B cell (primary cell): ENCODE measurements around the gene ARL6IP4. TPM values are rescaled to one million over a fixed set of nuclear protein-coding genes. Genes with fewer than 3 reads are reported as not detected.
A peak's percentile ranks its signal among the peaks of the same experiment; 100 is the strongest.

Experiments
- ATAC-seq: fragments of 200-7000 bp; cut with Tn5 transposase; one replicate; pipeline ENCODE4 v1.10.0; 2021; ENCODE audit warnings: low read depth, mild to moderate bottlenecking, moderate number of reproducible peaks, moderate library complexity
- CTCF ChIA-PET: fragments of 350-600 bp; sonication (Branson Sonifier 250); formaldehyde crosslinking; loops from one replicate; lab custom pipeline; 2021; ENCODE audit warnings: antibody characterized with exemption, inconsistent platforms; lab: Charles Lee
- POLR2A ChIA-PET: fragments of 350-600 bp; sonication (Branson Sonifier 250); formaldehyde crosslinking; loops from one replicate; lab custom pipeline; 2021; ENCODE audit warnings: antibody characterized with exemption; lab: Charles Lee
- DNase-seq: peaks from one replicate; pipeline ENCODE4 v3.0.0; 2013
- H2AFZ ChIP-seq: 2 replicates; pipeline ENCODE4 v1.6.1; 2012; ENCODE audit warnings: mild to moderate bottlenecking, low read depth, low read length; ENCODE audit not compliant: insufficient read depth, poor library complexity, severe bottlenecking
- H3K27ac ChIP-seq, 2 donors: 1 replicate in 1 of 2; 2 replicates in 1 of 2; pipeline ENCODE4 v1.5.1; 2012 to 2013; ENCODE audit warnings: low read length in 2 of 2, mild to moderate bottlenecking in 2 of 2, moderate library complexity in 1 of 2
- H3K27me3 ChIP-seq, 4 experiments: fragments of 200-600 bp in 1 of 4; sonication (generic) in 1 of 4; replicated peaks in 1 of 4; 1 replicate in 2 of 4; 2 replicates in 2 of 4; pipeline versions ENCODE4 v1.6.1 to v1.7.0; 2013 to 2016; ENCODE audit warnings: low read length in 3 of 4, mild to moderate bottlenecking in 2 of 4, mixed read lengths in 1 of 4, moderate library complexity in 1 of 4; ENCODE audit not compliant: insufficient read depth in 4 of 4, control insufficient read depth in 3 of 4; ENCODE audit errors: control extremely low read depth in 1 of 4
- H3K36me3 ChIP-seq, 2 experiments: replicated peaks in 1 of 2; 1 replicate in 1 of 2; 2 replicates in 1 of 2; pipeline versions ENCODE4 v1.6.1 to v1.7.1; 2013; ENCODE audit warnings: low read length in 1 of 2; ENCODE audit not compliant: insufficient read depth in 2 of 2, control insufficient read depth in 1 of 2; ENCODE audit errors: control extremely low read depth in 1 of 2, extremely low read depth in 1 of 2
- H3K4me1 ChIP-seq, 2 donors: fragments of 200-600 bp in 1 of 2; sonication (generic) in 1 of 2; 1 replicate in 1 of 2; 2 replicates in 1 of 2; pipeline versions ENCODE4 v1.5.1 to v1.6.1; 2013 to 2017; ENCODE audit warnings: low read length in 2 of 2; ENCODE audit not compliant: control insufficient read depth in 2 of 2, insufficient read depth in 2 of 2
- H3K4me2 ChIP-seq: replicated peaks from 2 replicates; pipeline ENCODE3; 2012; ENCODE audit warnings: mild to moderate bottlenecking, low read depth, low read length; ENCODE audit not compliant: poor library complexity, severe bottlenecking
- H3K4me3 ChIP-seq, 5 experiments: fragments of 200-600 bp in 1 of 5; sonication (generic) in 1 of 5; 1 replicate in 3 of 5; 2 replicates in 2 of 5; pipeline versions ENCODE4 v1.5.1 to v1.7.0; 2011 to 2016; ENCODE audit warnings: low read length in 4 of 5, mild to moderate bottlenecking in 4 of 5, low read depth in 2 of 5, control low read depth in 1 of 5, moderate library complexity in 1 of 5; ENCODE audit not compliant: insufficient read depth in 1 of 5; ENCODE audit errors: control extremely low read depth in 1 of 5, extremely low read depth in 1 of 5
- H3K79me2 ChIP-seq: fragments of 200-600 bp; sonication (generic); one replicate; pipeline ENCODE4 v1.6.0; 2016; ENCODE audit warnings: low read length; ENCODE audit not compliant: control insufficient read depth, insufficient read depth
- H3K9ac ChIP-seq: fragments of 200-600 bp; sonication (generic); 2 replicates; pipeline ENCODE4 v1.6.1; 2017; ENCODE audit warnings: mild to moderate bottlenecking, low read length, moderate library complexity
- H3K9me3 ChIP-seq, 3 donors: one replicate each; pipeline versions ENCODE4 v1.6.1 to v1.7.1; 2013; ENCODE audit warnings: low read length in 2 of 3; ENCODE audit not compliant: control insufficient read depth in 2 of 3, insufficient read depth in 1 of 3; ENCODE audit errors: control extremely low read depth in 1 of 3
- H4K20me1 ChIP-seq: 2 replicates; pipeline ENCODE4 v1.6.0; 2012; ENCODE audit warnings: mild to moderate bottlenecking, low read length; ENCODE audit not compliant: insufficient read depth, control insufficient read depth, poor library complexity, severe bottlenecking
- H3K27ac Mint-ChIP-seq: one replicate; pipeline ENCODE4 v1.8.0; 2021; ENCODE audit warnings: mixed read lengths
- H3K27me3 Mint-ChIP-seq: one replicate; pipeline ENCODE4 v1.8.0; 2021; ENCODE audit warnings: mixed read lengths
- H3K4me1 Mint-ChIP-seq: one replicate; pipeline ENCODE4 v1.8.0; 2021; ENCODE audit warnings: mixed read lengths
- H3K4me3 Mint-ChIP-seq: one replicate; pipeline ENCODE4 v1.8.0; 2021; ENCODE audit warnings: mixed read lengths
- H3K9me3 Mint-ChIP-seq: one replicate; pipeline ENCODE4 v1.8.0; 2022; ENCODE audit warnings: mixed read lengths; ENCODE audit not compliant: insufficient read depth
- CTCF ChIP-seq: fragments of 200-600 bp; IDR thresholded peaks from one replicate; pipeline ENCODE4 v1.8.0; 2022; ENCODE audit warnings: antibody characterized with exemption, mild to moderate bottlenecking
- EZH2 ChIP-seq: IDR thresholded peaks from 2 replicates; pipeline ENCODE4 v1.6.1; 2012; ENCODE audit warnings: borderline replicate concordance, low read depth, mild to moderate bottlenecking, moderate library complexity, low read length; ENCODE audit not compliant: insufficient read depth, poor library complexity, severe bottlenecking
- WGBS: methylation state at CpG from one replicate; pipeline ENCODE4 v1.1.5; 2013; ENCODE audit warnings: missing lambda C conversion rate; ENCODE audit not compliant: insufficient coverage; 5-methylcytosine and 5-hydroxymethylcytosine counted together
- intact Hi-C: fragments of 100-400 bp; cut with micrococcal nuclease; formaldehyde crosslinking; loops from one replicate; pipeline ENCODE4 v1.10.0; 2022
- polyA plus RNA-seq: library from polyadenylated mRNA; depleted of rRNA; stranded (reverse); fragments of >200 nt; gene quantifications from 2 replicates; pipeline ENCODE4 v1.2.3, GENCODE V29; 2012
- total RNA-seq, 2 donors: library from RNA; stranded (reverse); fragments of 120-200 nt in 1 of 2; gene quantifications; 1 replicate in 1 of 2; 2 replicates in 1 of 2; pipeline versions ENCODE4 v1.2.3 to v1.2.4, GENCODE V29; 2013 to 2022

Gene ARL6IP4
- total and polyA plus RNA-seq, 2 donors (not counting 1 experiment from before 2014, with no cell fraction given) = 165 to 274 TPM

- no peak for DNase-seq
- POLR2A ChIA-PET = interaction anchor here (0.6 kb wide), 2 partner anchors 480 to 1078 kb away, joined by 3 read pairs; no protein-coding TSS in a partner anchor
- Mint-ChIP-seq H3K27me3 (no peaks in the 10 kb centered on the region), H3K9me3 (no peaks in the 10 kb centered on the region), H3K4me3 (no peak overlapping the region), H3K4me1 (peaks cover 13% of the 10 kb centered on the region), H3K27ac (no peak overlapping the region)
- no peak overlapping the region for H3K27ac ChIP-seq
- no peak overlapping the region for H3K4me3 ChIP-seq
- H3K9ac ChIP-seq = no peak overlapping the region
- H3K9me3 ChIP-seq = no peaks in the 10 kb centered on the region
- H2AFZ ChIP-seq = no peak overlapping the region
- H3K79me2 ChIP-seq = no peaks in the 10 kb centered on the region
- H3K4me1 ChIP-seq = peaks cover 12 to 21% of the 10 kb centered on the region in 2 donors
- no peaks in the 10 kb centered on the region for H4K20me1 ChIP-seq
- CTCF ChIA-PET = interaction anchor here (1.0 to 2.4 kb wide), 2 partner anchors 109 to 269 kb away, joined by 3 to 10 read pairs; no protein-coding TSS in a partner anchor
- 75% methylated on average over 2 of the region's 4 CpGs for whole genome bisulfite sequencing
- H3K36me3 ChIP-seq = no peaks in the 10 kb centered on the region
- no peak overlapping the region for H3K4me2 ChIP-seq
- no peak for TF ChIP-seq CTCF
- TF ChIP-seq EZH2 = no peak
- no peaks in the 10 kb centered on the region for H3K27me3 ChIP-seq
- no peak for ATAC-seq
- intact Hi-C loops = no loop called here
Observed at GRCh38 chr12:122969676-122970075, 10.8 kb upstream of the ARL6IP4 start.

- Histone ChIP-seq H3K36me3 (peaks cover 0 to 22% of the 10 kb centered on the region in 2 experiments), H3K27me3 (no peaks in the 10 kb centered on the region), H3K4me3 (peak overlapping the region; percentile 76 to 97 (median 90)), H3K9me3 (no peaks in the 10 kb centered on the region), H3K27ac (peak overlapping the region; percentile 91 to 99), H2AFZ (peak overlapping the region; percentile 99), H3K4me2 (peak overlapping the region; percentile 93), H4K20me1 (peaks cover 25% of the 10 kb centered on the region), H3K9ac (peak overlapping the region; percentile 99), H3K79me2 (peaks cover 42% of the 10 kb centered on the region), H3K4me1 (peaks cover 19 to 36% of the 10 kb centered on the region in 2 donors)
- Mint-ChIP-seq H3K27ac (peak overlapping the region; percentile 98), H3K27me3 (no peaks in the 10 kb centered on the region), H3K4me3 (peak overlapping the region; percentile 100), H3K4me1 (peaks cover 32% of the 10 kb centered on the region), H3K9me3 (no peaks in the 10 kb centered on the region)
- WGBS = 0% methylated on average over 27 of the region's 32 CpGs
- no peak for TF ChIP-seq CTCF
- CTCF ChIA-PET = interaction anchor here (0.6 to 3.4 kb wide), 10 partner anchors 10 to 264 kb away, joined by 3 to 24 read pairs (median 3); no protein-coding TSS in a partner anchor
- DNase-seq (peak; percentile 98), ATAC-seq (peak; percentile 89)
- intact Hi-C loops = loop anchor here (1.0 to 2.0 kb wide), 4 partner anchors 8 to 258 kb away; partner anchors contain the start of genes ABCB9 and PITPNM2
- POLR2A ChIA-PET = interaction anchor here (0.6 to 2.7 kb wide), 5 partner anchors 8 to 1757 kb away, joined by 3 to 14 read pairs (median 6); partner anchors contain the start of genes ABCB9, MPHOSPH9 and MTRFR
Observed at GRCh38 chr12:122974274-122974891, 6.1 kb upstream of the ARL6IP4 start.
